Muscle layer of colon (tissue), 2 donors: ENCODE data around the gene MYO5B.

Experiments
- H3K27ac ChIP-seq: one replicate; pipeline ENCODE4 v1.7.0; 2013; ENCODE audit warnings: low read depth, mild to moderate bottlenecking, low read length, moderate library complexity
- H3K27me3 ChIP-seq, 2 donors: one replicate each; pipeline ENCODE4 v1.7.0; 2013; ENCODE audit warnings: low read length in 2 of 2, mild to moderate bottlenecking in 2 of 2; ENCODE audit not compliant: insufficient read depth in 2 of 2, control insufficient read depth in 1 of 2
- H3K36me3 ChIP-seq: one replicate; pipeline ENCODE4 v1.7.0; 2013; ENCODE audit warnings: mild to moderate bottlenecking, low read length; ENCODE audit not compliant: insufficient read depth
- H3K4me1 ChIP-seq: one replicate; pipeline ENCODE4 v1.7.0; 2013; ENCODE audit warnings: mild to moderate bottlenecking, low read length; ENCODE audit not compliant: insufficient read depth
- H3K4me3 ChIP-seq, 2 donors: one replicate each; pipeline ENCODE4 v1.7.0; 2013; ENCODE audit warnings: low read length in 2 of 2, low read depth in 1 of 2, mild to moderate bottlenecking in 1 of 2, moderate library complexity in 1 of 2
- H3K9ac ChIP-seq: one replicate; pipeline ENCODE4 v1.7.0; 2013; ENCODE audit warnings: low read length
- H3K9me3 ChIP-seq: one replicate; pipeline ENCODE4 v1.7.0; 2013; ENCODE audit warnings: mild to moderate bottlenecking, low read length
- donor health status: abdominal sarcoma.
- donor health status: Adenocarcinoma of cecum.

MYO5B gene

DNA sequence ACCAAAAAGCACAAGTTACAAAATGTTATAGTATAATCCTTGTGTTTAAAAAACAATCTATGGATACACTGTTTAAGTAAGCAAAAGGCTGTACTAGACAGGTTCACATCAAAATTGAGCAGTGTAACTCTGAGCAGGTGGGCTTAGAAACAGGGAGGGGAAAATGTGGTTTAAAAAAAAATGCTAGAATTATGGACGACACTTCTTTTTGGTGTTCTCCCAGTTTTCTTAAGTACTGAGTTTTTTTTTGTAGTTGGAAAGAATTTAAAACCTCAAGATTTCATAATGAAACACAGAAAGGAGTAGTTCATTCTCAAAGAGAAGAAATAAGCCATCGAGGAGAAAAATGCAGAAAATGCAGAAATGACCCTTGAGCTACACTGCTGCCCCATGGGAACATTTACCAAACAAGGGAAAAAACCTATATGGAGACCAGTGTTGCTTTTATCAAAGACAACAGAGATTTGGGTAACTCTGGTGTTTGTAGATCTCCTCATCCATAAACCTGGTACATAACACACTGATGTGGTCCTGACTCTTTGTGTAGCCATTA, 100.7 kb downstream of the MYO5B start:
- Histone ChIP-seq H3K4me1 (no peaks in the 10 kb centered on the region), H3K4me3 (no peak overlapping the region), H3K27me3 (no peaks in the 10 kb centered on the region), H3K9me3 (no peaks in the 10 kb centered on the region), H3K9ac (no peak overlapping the region), H3K27ac (no peak overlapping the region), H3K36me3 (no peaks in the 10 kb centered on the region)

DNA sequence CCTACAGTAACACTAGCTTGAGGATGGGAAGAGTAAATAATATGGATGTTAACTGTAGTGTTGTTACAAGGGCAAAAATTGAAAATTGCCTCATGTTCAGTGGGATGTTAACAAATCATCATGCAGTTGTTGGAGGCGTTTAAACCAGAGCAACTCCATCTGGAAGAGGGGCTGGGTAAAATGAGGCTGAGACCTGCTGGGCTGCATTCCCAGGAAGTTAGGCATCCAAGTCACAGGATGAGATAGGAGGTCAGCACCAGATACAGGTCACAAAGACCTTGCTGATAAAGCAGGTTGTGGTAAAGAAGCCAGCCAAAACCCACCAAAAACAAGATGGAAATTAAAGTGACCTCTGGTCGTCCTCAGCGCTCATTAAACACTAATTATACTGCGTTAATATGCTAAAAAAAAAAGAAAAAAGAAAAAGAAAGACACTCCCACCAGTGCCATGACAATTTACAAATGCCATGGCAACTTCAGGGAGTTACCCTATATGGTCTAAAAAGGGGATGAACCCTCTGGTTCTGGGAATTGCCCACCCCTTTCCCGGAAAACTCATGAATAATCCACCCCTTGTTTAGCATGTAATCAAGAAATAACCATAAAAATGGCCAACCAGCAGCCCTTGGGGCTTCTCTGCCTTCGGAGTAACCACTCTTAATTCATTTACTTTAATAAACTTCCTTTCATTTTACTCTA, 101.4 kb downstream of the MYO5B start:
- Histone ChIP-seq H3K36me3 (no peaks in the 10 kb centered on the region), H3K4me3 (no peak overlapping the region), H3K9me3 (no peaks in the 10 kb centered on the region), H3K27ac (no peak overlapping the region), H3K27me3 (no peaks in the 10 kb centered on the region), H3K9ac (no peak overlapping the region), H3K4me1 (no peaks in the 10 kb centered on the region)

DNA sequence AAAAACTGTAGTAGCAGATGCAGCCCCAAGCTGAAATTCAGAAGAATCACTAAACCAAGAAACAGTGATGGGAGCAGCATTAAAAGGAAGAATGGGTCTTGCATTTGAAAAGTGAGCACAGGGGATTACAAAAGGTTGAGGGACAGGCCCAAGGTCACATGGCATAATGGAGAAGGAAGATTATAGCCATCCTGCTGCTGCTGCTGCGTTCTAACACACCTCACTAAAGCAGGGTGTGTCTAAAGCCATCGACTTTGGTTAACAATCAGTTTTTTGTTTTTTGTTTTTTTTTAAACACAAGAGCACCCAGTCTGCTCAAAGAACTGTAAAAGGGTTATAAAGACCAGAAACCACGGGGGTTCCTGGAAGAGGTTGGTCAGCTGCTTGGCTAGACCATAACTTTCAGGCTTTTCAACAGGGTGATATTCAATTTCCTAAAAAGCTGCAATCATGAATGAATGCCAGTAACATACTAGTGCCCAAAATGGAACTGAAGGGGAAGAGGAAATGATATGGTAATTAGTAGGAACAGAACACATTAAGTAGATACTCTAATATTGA, 102.6 kb downstream of the MYO5B start:
- Histone ChIP-seq H3K36me3 (no peaks in the 10 kb centered on the region), H3K27ac (no peak overlapping the region)

DNA sequence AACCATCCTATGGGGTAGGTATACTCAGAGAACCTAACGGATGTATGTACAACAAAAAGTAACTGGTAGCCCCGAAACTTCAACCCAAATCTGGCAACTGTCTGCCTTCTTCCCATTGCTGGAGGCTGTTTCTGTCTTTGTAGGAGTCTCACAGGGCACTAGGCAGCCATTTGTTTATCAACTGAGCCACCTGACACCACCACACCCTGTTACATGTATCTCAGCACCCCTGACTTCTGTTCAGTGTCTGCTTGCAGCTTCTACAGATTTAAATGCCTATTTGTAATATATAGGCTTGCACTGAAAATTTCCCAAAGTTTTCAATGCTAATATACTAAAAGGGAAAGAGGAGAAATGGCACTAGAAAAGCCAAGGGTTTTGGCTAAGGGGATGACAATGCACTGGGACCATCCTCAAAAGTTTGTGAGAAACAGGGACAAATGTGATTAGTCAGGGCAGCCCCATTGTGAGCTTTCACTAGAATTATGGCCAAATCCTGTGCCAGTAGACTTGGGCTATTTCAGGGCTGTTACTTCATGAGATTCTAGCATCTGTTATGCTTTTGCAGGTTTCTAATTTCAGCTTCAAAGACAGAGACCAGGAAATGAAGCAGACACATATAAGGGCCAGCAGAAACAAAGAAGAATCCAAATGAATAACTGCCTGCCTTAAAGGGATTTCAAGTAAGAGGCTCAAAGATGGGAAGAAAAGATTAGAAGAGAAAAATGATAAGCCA, 103.3 kb downstream of the MYO5B start:
- H3K9ac ChIP-seq: no peak overlapping the region
- H3K4me1 ChIP-seq: no peaks in the 10 kb centered on the region
- no peaks in the 10 kb centered on the region for H3K27me3 ChIP-seq
- no peak overlapping the region for H3K4me3 ChIP-seq
- no peaks in the 10 kb centered on the region for H3K36me3 ChIP-seq
- H3K27ac ChIP-seq: no peak overlapping the region
- H3K9me3 ChIP-seq: no peaks in the 10 kb centered on the region

More for the DNA sequence above, 102.6 kb downstream of the MYO5B start:
- no peaks in the 10 kb centered on the region for H3K9me3 ChIP-seq
- no peak overlapping the region for H3K4me3 ChIP-seq
- no peaks in the 10 kb centered on the region for H3K27me3 ChIP-seq
- no peak overlapping the region for H3K9ac ChIP-seq
- H3K4me1 ChIP-seq: no peaks in the 10 kb centered on the region

DNA sequence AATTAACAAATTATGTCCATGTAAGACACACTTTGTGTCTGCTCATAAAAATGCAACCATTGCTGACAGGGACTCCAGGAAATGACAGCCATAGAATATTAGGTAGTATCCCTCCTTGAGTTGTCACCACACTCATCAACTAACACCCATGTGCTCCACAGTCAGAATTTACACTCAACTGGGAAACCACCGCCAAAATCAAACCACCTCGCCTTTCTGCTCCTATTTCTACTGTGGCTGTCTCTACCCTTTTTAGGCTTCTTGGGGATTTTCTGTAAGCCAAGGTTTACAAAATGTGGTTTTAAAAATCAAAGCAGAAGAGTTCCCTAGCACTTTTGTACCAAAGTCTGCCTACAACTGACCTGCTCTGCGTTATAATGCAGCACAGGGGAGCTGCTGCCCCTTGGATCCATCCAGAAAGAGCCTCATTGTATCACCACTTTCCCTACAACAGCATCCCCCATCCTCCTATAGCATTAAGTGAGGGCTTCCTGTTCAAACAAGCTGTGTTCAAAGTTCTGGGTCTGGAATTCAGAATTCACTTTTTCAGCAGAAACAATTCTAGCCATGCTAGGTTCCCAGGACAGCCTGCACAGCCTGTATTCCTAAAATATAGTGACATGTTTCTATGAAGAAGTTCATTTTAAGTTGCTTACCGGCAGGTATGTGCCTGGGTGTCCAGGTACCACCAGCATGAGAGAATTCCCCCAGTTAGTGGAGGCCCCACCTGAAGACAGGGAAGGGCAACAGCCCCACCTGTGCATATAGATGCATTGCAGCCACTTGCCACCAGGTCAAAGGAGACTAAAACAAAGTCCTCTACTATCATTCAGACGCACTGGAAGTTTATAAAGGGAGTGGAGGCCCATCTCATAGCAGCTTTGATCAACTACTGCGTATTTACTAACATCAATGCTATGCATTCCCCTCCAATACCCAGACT, 104.3 kb downstream of the MYO5B start:
- Histone ChIP-seq H3K4me1 (no peaks in the 10 kb centered on the region), H3K9me3 (no peaks in the 10 kb centered on the region), H3K36me3 (no peaks in the 10 kb centered on the region), H3K9ac (no peak overlapping the region), H3K4me3 (no peak overlapping the region), H3K27ac (no peak overlapping the region), H3K27me3 (no peaks in the 10 kb centered on the region)

DNA sequence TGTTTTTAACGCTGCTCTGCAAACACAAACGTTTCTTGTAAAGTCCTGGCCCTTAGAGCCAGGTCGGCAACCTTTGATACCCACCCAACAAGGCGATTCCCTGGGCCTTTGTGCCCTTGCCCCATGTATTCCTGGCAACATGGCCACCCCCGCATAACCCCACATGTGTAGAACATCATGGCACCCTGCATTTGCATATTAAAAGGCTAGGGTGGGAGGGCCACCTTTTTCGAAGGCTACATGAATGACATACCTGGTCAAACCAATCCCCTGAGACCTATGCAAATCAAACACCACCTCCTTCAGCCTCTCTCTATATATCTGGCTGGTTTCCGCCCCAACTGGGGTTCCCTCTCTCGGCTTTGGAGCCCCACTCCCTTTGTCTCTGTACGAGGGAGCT, 105.2 kb downstream of the MYO5B start:
- H3K27ac ChIP-seq: no peak overlapping the region
- no peaks in the 10 kb centered on the region for H3K36me3 ChIP-seq
- H3K9ac ChIP-seq: no peak overlapping the region
- no peaks in the 10 kb centered on the region for H3K9me3 ChIP-seq
- H3K27me3 ChIP-seq: no peaks in the 10 kb centered on the region
- H3K4me1 ChIP-seq: no peaks in the 10 kb centered on the region
- H3K4me3 ChIP-seq: no peak overlapping the region

DNA sequence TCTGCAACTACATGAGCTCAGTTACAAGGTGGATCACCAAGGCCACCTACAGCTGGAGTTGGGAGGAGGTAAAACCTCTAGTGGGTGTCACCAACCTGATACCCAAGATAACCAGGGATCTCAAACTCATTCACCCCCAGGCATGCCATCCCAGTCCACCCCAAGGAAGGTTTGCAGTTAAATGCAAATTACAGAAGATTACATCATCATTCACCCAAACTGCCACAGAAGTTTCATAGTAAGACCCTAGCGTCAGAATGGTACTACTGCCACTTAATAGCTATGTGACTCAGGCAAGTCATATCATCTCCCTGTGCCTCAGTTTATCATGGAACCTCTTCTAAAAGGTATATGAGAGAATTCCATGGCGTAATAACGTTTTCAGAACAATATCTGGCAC, 111.2 kb downstream of the MYO5B start:
- no peak overlapping the region for H3K27ac ChIP-seq

DNA sequence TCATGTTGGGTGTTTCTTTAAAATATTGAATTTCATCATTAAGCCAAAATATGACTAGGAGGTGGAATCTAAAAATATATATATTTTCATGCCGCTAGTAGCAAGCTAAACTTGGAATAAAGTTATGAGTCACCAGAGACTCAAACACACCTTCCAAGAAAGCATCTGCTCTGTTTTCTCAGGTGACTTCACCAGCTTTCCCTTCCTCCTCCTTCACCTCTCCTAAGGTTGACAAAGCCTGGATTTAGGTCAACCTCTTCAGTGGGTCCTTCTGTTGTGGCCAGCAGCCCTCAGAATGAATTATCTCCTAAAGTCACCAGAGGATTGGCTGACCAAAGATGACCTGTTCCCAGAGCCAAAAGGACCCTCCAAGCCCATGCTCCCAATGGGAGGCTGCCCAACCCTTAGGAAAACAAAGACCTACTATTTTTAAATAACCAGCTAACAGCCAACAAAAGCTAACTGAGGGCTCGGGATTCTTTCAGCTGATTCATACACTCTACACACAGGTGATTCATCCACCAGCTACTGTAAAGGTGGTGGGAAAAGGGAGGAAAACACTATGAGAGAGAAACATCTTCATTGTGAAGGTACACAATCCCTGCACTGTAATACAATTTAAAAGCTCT, 113.9 kb downstream of the MYO5B start:
- H3K4me3 ChIP-seq: no peak overlapping the region
- H3K4me1 ChIP-seq: peaks cover 11% of the 10 kb centered on the region
- no peak overlapping the region for H3K27ac ChIP-seq
- no peak overlapping the region for H3K9ac ChIP-seq
- no peaks in the 10 kb centered on the region for H3K27me3 ChIP-seq
- no peaks in the 10 kb centered on the region for H3K36me3 ChIP-seq
- no peaks in the 10 kb centered on the region for H3K9me3 ChIP-seq

More for the DNA sequence above, 111.2 kb downstream of the MYO5B start:
- Histone ChIP-seq H3K4me1 (peaks cover 11% of the 10 kb centered on the region), H3K9me3 (no peaks in the 10 kb centered on the region), H3K27me3 (no peaks in the 10 kb centered on the region), H3K4me3 (no peak overlapping the region), H3K36me3 (no peaks in the 10 kb centered on the region), H3K9ac (no peak overlapping the region)

DNA sequence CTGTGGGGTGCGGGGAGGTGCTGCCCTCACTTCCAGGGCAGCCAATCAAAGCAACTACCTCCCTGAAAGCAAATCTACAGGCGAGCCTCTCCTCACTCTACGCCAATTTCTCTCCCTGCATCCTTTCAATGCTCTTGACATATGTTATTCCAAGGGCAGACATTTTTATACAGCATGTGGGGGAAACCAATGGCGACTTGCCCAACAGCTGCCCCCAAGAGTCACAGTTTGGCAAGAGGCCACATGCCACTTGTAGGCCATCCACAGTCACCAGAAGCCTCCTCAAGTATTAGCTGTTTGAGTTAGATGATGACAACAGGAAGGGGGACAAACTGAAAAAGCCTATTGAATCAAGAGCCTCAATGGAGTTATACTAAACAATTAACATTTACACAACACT, 114.6 kb downstream of the MYO5B start:
- Histone ChIP-seq H3K27me3 (no peaks in the 10 kb centered on the region), H3K4me3 (no peak overlapping the region), H3K9me3 (no peaks in the 10 kb centered on the region), H3K4me1 (peaks cover 11% of the 10 kb centered on the region), H3K36me3 (no peaks in the 10 kb centered on the region), H3K9ac (no peak overlapping the region), H3K27ac (no peak overlapping the region)

DNA sequence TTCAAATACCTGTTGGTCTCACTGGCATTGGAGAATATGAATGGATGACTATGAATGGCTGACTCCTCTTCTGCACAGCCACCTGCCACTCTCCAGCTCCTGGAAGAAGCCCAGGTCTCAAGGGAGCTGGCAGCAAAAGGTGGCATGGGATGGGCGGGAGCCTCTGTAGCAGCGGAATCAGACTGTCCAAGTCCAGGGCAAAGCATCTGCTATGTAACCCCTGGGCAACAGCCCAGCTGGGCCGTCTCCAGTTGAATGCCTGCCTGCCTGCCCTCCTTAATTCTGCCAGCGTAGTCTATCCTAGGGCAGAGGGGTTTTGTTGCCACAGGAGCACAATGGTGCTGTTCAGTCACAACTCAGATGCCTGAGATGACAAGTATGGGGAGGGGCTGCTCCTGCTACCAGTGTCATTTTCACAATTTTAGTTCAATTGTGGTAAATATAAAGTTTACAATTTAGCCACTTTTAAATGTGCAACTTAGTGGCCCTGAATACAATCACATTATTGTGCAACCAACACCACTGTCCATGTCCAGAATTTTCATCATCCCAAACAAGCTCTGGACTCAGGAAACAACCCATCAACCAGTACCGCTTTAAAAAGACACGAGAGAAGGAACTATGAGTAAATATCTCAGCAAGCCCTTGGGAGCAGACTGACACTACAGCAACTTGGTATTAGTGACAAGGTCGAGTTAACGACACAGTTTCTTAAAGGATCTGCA, 115.2 kb downstream of the MYO5B start:
- Histone ChIP-seq H3K27ac (no peak overlapping the region), H3K27me3 (no peaks in the 10 kb centered on the region), H3K9me3 (no peaks in the 10 kb centered on the region), H3K9ac (no peak overlapping the region), H3K4me1 (peaks cover 11% of the 10 kb centered on the region), H3K36me3 (no peaks in the 10 kb centered on the region), H3K4me3 (no peak overlapping the region)
